Measurements from ENCODE around the gene ARHGEF1. TPM values are rescaled to one million over a fixed set of nuclear protein-coding genes. Genes with fewer than 3 reads are reported as not detected.
A peak's percentile ranks its signal among the peaks of the same experiment; 100 is the strongest.

Gene ARHGEF1
- total and polyA plus RNA-seq, 2 donors (not counting 1 experiment from before 2014, with no cell fraction given): 646 to 886 TPM

- H3K27me3 ChIP-seq (replicated peaks in 1 of 4; ENCODE audit: control extremely low read depth in 1 of 4, control insufficient read depth in 3 of 4, insufficient read depth in 4 of 4, low read length in 3 of 4): no peaks in the 10 kb centered on the region
- H3K36me3 ChIP-seq (replicated peaks in 1 of 2; ENCODE audit: control extremely low read depth in 1 of 2, control insufficient read depth in 1 of 2, extremely low read depth in 1 of 2, insufficient read depth in 2 of 2, low read length in 1 of 2): peaks cover 2 to 73% of the 10 kb centered on the region in 2 experiments
- H3K4me2 ChIP-seq (replicated peaks; ENCODE audit: low read depth, low read length, poor library complexity, severe bottlenecking): peak overlapping the region; percentile 14
- ChIA-PET POLR2A (no interaction called here), CTCF (interaction anchor here (0.9 to 17.0 kb wide), 4 partner anchors 9 to 84 kb away, joined by 4 to 331 read pairs (median 24); no protein-coding TSS in a partner anchor)
- H3K27ac Mint-ChIP-seq: peak overlapping the region; percentile 70
- H3K4me1 Mint-ChIP-seq: peaks cover 68% of the 10 kb centered on the region
- H4K20me1 ChIP-seq (ENCODE audit: control insufficient read depth, insufficient read depth, low read length, poor library complexity, severe bottlenecking): peaks cover 86% of the 10 kb centered on the region
- H3K9ac ChIP-seq (ENCODE audit: low read length): no peak overlapping the region
- no peak for ATAC-seq (ENCODE audit: low read depth)
- no peaks in the 10 kb centered on the region for H3K27me3 Mint-ChIP-seq
- no peak overlapping the region for H3K4me3 ChIP-seq (ENCODE audit: control extremely low read depth in 1 of 5, extremely low read depth in 1 of 5, insufficient read depth in 1 of 5, low read depth in 2 of 5, low read length in 4 of 5)
- peaks cover 41 to 78% of the 10 kb centered on the region in 2 donors for H3K4me1 ChIP-seq (ENCODE audit: control insufficient read depth in 2 of 2, insufficient read depth in 2 of 2, low read length in 2 of 2)
- WGBS (ENCODE audit: insufficient coverage): 98% methylated on average over 4 of the region's 5 CpGs
- no peak overlapping the region for H2AFZ ChIP-seq (ENCODE audit: insufficient read depth, low read depth, low read length, poor library complexity, severe bottlenecking)
- no peaks in the 10 kb centered on the region for H3K9me3 Mint-ChIP-seq (ENCODE audit: insufficient read depth)
- peaks cover 89% of the 10 kb centered on the region for H3K79me2 ChIP-seq (ENCODE audit: control insufficient read depth, insufficient read depth, low read length)
- H3K27ac ChIP-seq (ENCODE audit: low read length in 2 of 2): peak overlapping the region in 1 of 2 donors; percentile 49
- TF ChIP-seq EZH2 (IDR thresholded peaks at IDR 0.05; ENCODE audit: borderline replicate concordance, insufficient read depth, low read depth, low read length, poor library complexity, severe bottlenecking): no peak
- TF ChIP-seq, protein P1, sequence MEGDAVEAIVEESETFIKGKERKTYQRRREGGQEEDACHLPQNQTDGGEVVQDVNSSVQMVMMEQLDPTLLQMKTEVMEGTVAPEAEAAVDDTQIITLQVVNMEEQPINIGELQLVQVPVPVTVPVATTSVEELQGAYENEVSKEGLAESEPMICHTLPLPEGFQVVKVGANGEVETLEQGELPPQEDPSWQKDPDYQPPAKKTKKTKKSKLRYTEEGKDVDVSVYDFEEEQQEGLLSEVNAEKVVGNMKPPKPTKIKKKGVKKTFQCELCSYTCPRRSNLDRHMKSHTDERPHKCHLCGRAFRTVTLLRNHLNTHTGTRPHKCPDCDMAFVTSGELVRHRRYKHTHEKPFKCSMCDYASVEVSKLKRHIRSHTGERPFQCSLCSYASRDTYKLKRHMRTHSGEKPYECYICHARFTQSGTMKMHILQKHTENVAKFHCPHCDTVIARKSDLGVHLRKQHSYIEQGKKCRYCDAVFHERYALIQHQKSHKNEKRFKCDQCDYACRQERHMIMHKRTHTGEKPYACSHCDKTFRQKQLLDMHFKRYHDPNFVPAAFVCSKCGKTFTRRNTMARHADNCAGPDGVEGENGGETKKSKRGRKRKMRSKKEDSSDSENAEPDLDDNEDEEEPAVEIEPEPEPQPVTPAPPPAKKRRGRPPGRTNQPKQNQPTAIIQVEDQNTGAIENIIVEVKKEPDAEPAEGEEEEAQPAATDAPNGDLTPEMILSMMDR (IDR thresholded peaks at IDR 0.05): no peak
- H3K9me3 ChIP-seq (ENCODE audit: control extremely low read depth in 1 of 3, control insufficient read depth in 2 of 3, insufficient read depth in 1 of 3, low read length in 2 of 3): no peaks in the 10 kb centered on the region
- DNase-seq: peak; percentile 17
- intact Hi-C loops (cut with micrococcal nuclease): no loop called here
- H3K4me3 Mint-ChIP-seq: no peak overlapping the region
Observed at GRCh38 chr19:41864374-41864773, 18.6 kb upstream of the ARHGEF1 start.

DNA sequence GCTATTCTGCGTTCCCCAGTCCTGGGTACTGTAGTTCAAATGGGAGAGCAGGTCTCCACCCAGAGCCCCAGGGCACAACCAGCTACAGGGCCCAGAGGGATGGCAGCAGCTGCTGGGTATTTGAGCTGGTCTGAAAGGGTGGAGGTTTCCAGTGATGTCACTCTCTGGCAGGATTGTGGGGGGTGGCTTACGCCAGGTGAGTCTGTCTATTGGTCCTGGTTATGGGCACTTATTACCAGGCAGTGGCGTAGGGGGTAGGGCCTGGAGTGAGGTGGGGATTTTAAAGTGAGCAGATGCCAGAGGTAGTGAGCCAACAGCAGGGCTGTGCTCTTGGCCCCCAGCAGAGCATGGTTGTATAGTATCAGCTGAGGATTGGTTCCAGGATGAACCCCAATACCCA is 16.7 kb upstream of the ARHGEF1 start:
- DNase-seq: no peak
- H3K4me2 ChIP-seq (replicated peaks; ENCODE audit: low read depth, low read length, poor library complexity, severe bottlenecking): peak overlapping the region; percentile 6
- Mint-ChIP-seq H3K9me3 (ENCODE audit: insufficient read depth) (no peaks in the 10 kb centered on the region), H3K27ac (peak overlapping the region; percentile 76), H3K4me1 (peaks cover 71% of the 10 kb centered on the region), H3K4me3 (no peak overlapping the region), H3K27me3 (no peaks in the 10 kb centered on the region)
- no peak overlapping the region for H3K9ac ChIP-seq (ENCODE audit: low read length)
- H2AFZ ChIP-seq (ENCODE audit: insufficient read depth, low read depth, low read length, poor library complexity, severe bottlenecking): no peak overlapping the region
- no peak for TF ChIP-seq EZH2 (IDR thresholded peaks at IDR 0.05; ENCODE audit: borderline replicate concordance, insufficient read depth, low read depth, low read length, poor library complexity, severe bottlenecking)
- TF ChIP-seq, protein P1 (IDR thresholded peaks at IDR 0.05): no peak
- H4K20me1 ChIP-seq (ENCODE audit: control insufficient read depth, insufficient read depth, low read length, poor library complexity, severe bottlenecking): peaks cover 91% of the 10 kb centered on the region
- intact Hi-C loops (cut with micrococcal nuclease): no loop called here
- POLR2A ChIA-PET: no interaction called here
- H3K4me3 ChIP-seq (ENCODE audit: control extremely low read depth in 1 of 5, extremely low read depth in 1 of 5, insufficient read depth in 1 of 5, low read depth in 2 of 5, low read length in 4 of 5): no peak overlapping the region
- H3K4me1 ChIP-seq (ENCODE audit: control insufficient read depth in 2 of 2, insufficient read depth in 2 of 2, low read length in 2 of 2): peaks cover 46 to 88% of the 10 kb centered on the region in 2 donors
- 97% methylated on average over 3 of the region's 3 CpGs for WGBS (ENCODE audit: insufficient coverage)
- H3K79me2 ChIP-seq (ENCODE audit: control insufficient read depth, insufficient read depth, low read length): peaks cover 76% of the 10 kb centered on the region
- no peaks in the 10 kb centered on the region for H3K9me3 ChIP-seq (ENCODE audit: control extremely low read depth in 1 of 3, control insufficient read depth in 2 of 3, insufficient read depth in 1 of 3, low read length in 2 of 3)
- ATAC-seq (ENCODE audit: low read depth): no peak
- H3K27me3 ChIP-seq (replicated peaks in 1 of 4; ENCODE audit: control extremely low read depth in 1 of 4, control insufficient read depth in 3 of 4, insufficient read depth in 4 of 4, low read length in 3 of 4): no peaks in the 10 kb centered on the region
- peak overlapping the region in 1 of 2 donors; percentile 26 for H3K27ac ChIP-seq (ENCODE audit: low read length in 2 of 2)
- CTCF ChIA-PET: interaction anchor here (0.6 to 17.0 kb wide), 4 partner anchors 9 to 82 kb away, joined by 3 to 331 read pairs (median 12); no protein-coding TSS in a partner anchor
- H3K36me3 ChIP-seq (replicated peaks in 1 of 2; ENCODE audit: control extremely low read depth in 1 of 2, control insufficient read depth in 1 of 2, extremely low read depth in 1 of 2, insufficient read depth in 2 of 2, low read length in 1 of 2): peaks cover 2 to 82% of the 10 kb centered on the region in 2 experiments
